ENCODE results near the gene RTEL1.

RTEL1 gene

DNA sequence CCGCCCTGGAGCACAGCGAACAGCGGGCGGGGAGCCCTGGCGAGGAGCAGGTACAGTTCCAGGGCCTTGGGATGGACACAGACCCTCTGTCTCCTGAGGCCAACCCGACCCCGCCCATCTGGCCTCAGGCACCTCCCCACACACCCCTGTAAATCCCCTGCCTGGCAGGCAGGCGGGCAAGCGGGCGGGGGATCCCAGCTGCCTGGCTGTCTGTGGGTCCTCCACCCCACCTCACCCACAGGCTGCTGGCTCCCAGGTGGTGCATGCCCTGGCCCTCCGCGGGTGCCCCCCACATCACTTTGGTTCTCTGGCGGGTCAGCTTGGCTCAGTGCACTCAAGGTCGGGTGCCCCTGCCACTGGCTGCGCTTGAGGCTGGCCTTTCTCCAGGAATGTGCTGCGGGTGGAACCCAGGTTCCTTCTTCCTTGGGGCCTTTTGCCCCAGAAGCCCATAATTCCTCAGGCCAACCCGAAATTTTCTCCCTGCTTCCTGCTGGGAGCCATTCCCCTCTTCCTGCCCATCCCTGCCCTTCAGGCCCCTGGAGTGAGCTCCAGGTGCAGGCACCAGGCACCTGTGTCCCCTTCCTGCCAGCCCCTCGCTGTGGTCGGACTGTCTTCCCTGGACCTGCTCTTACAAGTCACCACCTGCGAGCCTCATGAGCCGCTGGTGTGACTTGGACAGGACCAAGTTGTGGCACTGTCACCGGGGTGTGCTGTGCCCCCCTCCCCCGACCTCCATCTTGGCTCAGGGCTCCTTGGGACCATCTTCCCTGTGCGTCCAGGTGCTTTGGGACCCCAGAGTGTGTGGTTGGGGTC, 33.0 kb downstream of the RTEL1 start:
- DNase-seq, result no peak

DNA sequence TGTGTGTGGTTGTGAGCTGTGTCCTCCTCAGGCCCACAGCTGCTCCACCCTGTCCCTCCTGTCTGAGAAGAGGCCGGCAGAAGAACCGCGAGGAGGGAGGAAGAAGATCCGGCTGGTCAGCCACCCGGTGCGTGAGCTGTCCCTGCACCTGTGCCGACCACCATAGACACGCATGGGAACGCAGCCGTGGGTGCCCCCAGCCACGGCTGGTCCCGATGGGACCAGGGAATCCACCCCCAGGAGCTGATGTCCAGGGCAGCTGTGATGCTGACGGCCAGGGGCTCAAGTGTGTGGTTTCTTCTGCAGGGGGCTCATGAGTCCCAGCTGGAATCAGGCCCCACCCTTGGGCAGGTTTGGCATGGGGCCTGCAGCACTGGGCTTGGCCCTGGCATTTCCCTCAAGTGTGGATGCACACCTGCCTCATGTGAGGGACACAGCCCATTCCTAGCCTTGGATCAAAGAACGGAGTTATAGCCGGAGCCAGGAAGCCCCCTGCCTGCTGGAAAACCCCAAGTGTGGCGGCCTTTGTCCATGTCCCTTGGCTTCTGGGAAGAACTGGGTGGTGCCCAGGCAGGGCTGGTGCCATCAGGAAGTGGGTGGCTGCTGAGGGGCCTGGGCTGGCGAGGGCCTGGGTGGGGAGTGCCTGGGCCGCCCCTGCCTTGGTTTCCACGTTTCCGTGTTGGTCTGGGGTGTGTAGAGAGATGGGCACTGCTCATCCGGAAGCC, 33.8 kb downstream of the RTEL1 start:
- no peak for DNase-seq

DNA sequence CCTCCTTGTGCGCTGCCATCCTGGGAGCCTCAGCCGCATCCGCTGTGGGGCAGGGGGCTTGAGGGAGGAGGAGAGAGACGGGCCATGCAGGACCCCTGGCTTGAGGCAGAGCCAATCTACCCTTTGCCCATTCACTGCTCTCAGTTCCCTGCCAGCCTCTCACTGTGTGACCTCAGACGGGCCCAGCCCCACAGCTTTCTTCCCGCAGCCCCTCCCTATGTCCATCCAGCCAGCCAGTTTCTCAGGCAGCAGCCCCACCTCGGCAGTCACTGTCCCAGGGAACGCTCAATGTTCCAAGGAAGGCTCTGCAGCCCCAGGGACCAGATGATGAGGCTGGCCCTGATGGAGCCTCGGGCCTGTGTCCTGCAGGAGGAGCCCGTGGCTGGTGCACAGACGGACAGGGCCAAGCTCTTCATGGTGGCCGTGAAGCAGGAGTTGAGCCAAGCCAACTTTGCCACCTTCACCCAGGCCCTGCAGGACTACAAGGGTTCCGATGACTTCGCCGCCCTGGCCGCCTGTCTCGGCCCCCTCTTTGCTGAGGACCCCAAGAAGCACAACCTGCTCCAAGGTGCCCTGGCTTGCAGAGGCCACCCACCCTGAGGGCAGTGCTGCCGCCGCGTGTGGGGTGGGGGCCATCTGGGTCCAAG, 34.4 kb downstream of the RTEL1 start:
- DNase-seq, result no peak

DNA sequence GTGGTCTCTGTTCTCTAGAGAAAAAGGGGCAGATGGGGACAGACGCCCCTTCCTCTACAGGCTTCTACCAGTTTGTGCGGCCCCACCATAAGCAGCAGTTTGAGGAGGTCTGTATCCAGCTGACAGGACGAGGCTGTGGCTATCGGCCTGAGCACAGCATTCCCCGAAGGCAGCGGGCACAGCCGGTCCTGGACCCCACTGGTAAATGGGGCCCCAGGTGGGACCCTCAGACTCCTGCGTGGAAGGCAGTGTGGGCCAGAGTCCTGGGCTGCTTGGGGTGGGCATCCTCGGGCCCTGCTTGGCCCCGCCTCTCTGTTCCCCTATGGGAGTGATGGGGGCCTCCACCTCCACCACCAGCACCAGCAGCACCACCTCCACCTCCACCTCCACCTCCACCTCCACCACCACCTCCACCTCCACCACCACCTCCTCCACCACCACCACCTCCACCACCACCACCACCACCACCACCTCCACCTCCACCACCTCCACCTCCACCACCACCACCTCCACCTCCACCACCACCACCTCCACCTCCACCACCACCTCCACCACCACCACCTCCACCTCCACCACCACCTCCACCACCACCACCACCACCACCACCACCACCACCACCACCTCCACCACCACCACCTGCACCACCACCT, 35.1 kb downstream of the RTEL1 start:
- DNase-seq, result no peak

DNA sequence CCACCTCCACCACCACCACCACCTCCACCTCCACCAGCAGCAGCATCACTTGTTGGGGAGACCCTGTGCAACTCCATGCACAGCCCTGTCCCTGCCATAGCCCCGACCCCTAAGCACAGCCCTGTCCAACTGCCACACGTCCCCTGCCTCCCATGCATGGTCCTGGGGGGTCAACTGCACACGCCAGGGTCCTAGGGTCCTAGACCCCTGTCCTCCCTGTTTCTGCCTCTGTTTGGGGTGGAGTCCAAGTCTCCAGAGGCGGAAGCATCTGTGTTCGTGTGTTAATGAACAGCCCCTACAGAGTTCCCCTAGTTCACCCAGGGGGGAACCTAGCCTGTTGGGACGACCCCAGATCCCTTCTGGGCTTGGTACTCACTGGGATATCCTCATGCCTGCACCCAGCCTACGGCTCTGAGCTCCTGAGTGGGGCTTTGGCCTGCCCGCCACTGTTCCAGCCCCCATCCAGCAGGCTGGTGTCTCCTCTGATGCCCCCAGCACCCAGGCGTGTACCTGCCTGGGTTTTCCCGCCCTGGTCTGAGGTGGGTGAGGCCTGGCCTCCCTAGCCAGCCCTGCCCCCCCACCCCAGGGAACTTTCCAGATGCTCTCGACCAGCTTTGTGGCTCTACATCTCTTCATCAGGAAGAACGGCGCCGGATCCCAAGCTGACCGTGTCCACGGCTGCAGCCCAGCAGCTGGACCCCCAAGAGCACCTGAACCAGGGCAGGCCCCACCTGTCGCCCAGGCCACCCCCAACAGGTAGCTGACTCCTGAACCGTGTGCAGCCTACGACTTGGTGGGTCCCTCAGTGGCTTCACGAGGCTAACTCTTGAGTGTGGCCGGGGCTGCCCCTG, 35.8 kb downstream of the RTEL1 start:
- DNase-seq, result no peak

DNA sequence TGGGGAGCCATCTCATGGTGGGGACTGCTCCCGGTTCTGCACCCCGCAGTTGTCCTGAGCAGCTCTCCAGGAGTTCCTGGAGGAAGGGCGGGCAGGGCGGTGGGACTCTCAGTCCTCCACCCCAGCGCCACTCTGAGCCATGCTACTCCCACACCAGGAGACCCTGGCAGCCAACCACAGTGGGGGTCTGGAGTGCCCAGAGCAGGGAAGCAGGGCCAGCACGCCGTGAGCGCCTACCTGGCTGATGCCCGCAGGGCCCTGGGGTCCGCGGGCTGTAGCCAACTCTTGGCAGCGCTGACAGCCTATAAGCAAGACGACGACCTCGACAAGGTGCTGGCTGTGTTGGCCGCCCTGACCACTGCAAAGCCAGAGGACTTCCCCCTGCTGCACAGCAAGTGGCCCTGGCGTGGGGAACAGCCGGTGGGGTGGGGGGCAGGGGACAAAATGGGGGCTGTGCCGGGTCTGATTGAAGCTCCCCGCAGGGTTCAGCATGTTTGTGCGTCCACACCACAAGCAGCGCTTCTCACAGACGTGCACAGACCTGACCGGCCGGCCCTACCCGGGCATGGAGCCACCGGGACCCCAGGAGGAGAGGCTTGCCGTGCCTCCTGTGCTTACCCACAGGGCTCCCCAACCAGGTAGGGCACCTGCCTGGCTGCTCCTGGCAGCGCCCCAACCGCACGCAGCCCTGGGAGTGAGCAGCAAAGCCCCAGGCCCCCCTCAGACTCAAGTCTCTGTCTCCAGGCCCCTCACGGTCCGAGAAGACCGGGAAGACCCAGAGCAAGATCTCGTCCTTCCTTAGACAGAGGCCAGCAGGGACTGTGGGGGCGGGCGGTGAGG, 36.7 kb downstream of the RTEL1 start:
- DNase-seq, result peak in 1 of 2 experiments; percentile 20

DNA sequence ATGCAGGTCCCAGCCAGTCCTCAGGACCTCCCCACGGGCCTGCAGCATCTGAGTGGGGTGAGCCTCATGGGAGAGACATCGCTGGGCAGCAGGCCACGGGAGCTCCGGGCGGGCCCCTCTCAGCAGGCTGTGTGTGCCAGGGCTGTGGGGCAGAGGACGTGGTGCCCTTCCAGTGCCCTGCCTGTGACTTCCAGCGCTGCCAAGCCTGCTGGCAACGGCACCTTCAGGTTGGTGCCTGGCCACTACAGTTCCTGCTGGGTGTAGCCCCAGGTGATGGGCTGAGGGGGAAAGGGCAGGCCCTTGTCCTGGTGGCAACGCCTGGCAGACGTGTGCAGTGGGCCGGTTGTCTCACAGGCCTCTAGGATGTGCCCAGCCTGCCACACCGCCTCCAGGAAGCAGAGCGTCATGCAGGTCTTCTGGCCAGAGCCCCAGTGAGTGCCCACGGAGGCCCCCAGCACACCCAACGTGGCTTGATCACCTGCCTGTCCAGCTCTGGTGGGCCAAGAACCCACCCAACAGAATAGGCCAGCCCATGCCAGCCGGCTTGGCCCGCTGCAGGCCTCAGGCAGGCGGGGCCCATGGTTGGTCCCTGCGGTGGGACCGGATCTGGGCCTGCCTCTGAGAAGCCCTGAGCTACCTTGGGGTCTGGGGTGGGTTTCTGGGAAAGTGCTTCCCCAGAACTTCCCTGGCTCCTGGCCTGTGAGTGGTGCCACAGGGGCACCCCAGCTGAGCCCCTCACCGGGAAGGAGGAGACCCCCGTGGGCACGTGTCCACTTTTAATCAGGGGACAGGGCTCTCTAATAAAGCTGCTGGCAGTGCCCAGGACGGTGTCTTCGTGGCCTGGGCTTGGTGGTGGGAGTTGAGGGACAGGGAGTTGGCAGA, 37.6 kb downstream of the RTEL1 start:
- peak in 1 of 2 experiments; percentile 27 for DNase-seq

DNA sequence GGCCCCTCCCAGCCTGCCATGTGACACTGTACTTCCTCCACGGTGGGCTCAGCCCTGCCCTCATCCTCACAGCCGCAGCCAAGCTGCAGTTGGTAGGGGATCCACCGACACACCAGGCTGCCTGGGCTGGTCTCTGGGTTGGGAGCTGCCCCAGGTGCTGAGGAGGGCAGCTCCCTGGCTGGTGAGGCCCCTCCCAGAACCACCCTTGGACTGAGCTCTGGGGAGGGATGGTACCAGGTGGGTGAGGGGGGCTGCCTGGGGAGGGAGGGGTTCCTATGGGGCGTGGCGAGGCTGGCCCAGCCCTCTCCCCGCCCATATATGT, 38.2 kb downstream of the RTEL1 start:
- peak in 1 of 2 experiments; percentile 50 for DNase-seq

DNA sequence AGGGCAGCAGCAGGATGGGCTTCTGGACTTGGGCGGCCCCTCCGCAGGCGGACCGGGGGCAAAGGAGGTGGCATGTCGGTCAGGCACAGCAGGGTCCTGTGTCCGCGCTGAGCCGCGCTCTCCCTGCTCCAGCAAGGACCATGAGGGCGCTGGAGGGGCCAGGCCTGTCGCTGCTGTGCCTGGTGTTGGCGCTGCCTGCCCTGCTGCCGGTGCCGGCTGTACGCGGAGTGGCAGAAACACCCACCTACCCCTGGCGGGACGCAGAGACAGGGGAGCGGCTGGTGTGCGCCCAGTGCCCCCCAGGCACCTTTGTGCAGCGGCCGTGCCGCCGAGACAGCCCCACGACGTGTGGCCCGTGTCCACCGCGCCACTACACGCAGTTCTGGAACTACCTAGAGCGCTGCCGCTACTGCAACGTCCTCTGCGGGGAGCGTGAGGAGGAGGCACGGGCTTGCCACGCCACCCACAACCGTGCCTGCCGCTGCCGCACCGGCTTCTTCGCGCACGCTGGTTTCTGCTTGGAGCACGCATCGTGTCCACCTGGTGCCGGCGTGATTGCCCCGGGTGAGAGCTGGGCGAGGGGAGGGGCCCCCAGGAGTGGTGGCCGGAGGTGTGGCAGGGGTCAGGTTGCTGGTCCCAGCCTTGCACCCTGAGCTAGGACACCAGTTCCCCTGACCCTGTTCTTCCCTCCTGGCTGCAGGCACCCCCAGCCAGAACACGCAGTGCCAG, 38.7 kb downstream of the RTEL1 start, which contains the start of gene TNFRSF6B:
Gene TNFRSF6B (plus strand): TSS at position 25 of the 729 bp plus-strand sequence. CDS start 116 bp downstream, at position 141.
- DNase-seq, result peak in 1 of 2 experiments; percentile 53

DNA sequence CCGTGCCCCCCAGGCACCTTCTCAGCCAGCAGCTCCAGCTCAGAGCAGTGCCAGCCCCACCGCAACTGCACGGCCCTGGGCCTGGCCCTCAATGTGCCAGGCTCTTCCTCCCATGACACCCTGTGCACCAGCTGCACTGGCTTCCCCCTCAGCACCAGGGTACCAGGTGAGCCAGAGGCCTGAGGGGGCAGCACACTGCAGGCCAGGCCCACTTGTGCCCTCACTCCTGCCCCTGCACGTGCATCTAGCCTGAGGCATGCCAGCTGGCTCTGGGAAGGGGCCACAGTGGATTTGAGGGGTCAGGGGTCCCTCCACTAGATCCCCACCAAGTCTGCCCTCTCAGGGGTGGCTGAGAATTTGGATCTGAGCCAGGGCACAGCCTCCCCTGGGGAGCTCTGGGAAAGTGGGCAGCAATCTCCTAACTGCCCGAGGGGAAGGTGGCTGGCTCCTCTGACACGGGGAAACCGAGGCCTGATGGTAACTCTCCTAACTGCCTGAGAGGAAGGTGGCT, 39.3 kb downstream of the RTEL1 start:
- DNase-seq, result peak in 1 of 2 experiments; percentile 34

DNA sequence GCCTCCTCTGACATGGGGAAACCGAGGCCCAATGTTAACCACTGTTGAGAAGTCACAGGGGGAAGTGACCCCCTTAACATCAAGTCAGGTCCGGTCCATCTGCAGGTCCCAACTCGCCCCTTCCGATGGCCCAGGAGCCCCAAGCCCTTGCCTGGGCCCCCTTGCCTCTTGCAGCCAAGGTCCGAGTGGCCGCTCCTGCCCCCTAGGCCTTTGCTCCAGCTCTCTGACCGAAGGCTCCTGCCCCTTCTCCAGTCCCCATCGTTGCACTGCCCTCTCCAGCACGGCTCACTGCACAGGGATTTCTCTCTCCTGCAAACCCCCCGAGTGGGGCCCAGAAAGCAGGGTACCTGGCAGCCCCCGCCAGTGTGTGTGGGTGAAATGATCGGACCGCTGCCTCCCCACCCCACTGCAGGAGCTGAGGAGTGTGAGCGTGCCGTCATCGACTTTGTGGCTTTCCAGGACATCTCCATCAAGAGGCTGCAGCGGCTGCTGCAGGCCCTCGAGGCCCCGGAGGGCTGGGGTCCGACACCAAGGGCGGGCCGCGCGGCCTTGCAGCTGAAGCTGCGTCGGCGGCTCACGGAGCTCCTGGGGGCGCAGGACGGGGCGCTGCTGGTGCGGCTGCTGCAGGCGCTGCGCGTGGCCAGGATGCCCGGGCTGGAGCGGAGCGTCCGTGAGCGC, 39.9 kb downstream of the RTEL1 start:
- peak in 1 of 2 experiments; percentile 24 for DNase-seq

DNA sequence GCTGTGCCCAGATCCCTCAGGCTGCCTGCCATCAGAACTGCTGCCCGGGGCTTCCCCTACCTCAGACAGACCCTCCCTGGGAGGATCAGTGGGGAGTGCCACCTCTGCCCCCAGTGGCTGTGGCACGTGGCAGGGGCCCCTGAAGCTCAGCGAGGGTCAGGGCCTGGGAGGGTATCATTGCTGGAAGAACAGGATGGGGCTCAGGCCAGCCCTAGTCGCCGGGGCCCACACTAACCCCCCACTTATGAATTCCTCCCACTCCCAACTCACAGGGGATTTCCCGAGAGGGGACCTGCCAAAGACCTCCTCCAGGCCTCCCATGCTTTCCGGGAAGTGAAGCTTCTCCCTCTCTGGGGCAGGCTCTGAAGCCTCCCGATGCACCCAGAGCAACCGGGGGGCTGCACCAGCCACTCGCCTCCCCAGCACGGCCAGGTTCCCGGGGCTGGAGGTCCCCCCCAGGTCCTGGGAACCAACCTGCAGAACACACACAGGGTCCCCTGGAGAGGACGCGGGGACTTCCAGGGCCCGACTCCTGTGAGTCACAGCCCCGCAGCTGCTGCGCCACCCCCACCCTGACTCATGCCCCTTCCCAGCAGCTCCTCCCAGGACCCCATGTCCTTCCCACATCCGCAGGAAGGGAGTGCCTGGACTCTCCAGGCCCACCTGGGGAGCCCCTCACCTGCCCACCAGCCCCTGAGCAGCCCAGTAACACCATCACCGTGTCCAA, 40.8 kb downstream of the RTEL1 start:
- DNase-seq, result peak; percentile 74 to 82

DNA sequence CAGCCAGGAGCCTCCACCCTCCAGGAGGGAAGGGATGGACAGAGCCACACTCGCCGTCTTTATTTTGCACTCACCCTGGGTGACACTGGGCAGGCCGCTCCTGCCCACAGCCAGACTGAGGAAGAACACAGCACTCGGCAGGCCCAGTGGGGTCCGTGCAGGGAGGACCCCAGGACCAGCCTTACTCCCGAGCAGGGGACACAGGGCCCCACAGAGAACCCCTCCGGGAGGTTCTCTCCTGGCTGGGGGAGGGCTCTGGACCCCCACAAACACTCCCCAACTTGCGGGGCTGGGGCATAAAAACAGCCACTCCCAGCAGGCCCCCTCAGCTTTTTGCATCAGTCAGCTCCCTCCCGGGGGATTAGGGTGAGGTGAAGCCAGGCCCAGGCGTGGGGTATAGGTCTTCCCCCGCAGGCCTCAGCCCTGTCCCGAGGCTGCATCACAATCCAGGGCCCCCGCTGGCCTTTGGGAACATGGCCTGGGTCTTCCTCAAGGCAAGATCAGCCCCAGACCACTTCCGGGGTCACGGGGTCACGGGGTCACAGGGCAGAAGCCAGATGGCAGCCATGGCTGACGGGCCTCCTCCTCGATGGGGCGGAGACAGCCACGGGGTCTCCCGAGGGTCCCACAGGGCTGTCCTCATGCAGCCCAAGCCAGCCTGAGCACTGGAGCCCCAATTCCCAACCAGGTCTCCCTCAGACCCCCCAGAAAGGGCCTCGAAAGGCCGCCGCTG, 41.5 kb downstream of the RTEL1 start:
- DNase-seq, result peak in 1 of 2 experiments; percentile 31

DNA sequence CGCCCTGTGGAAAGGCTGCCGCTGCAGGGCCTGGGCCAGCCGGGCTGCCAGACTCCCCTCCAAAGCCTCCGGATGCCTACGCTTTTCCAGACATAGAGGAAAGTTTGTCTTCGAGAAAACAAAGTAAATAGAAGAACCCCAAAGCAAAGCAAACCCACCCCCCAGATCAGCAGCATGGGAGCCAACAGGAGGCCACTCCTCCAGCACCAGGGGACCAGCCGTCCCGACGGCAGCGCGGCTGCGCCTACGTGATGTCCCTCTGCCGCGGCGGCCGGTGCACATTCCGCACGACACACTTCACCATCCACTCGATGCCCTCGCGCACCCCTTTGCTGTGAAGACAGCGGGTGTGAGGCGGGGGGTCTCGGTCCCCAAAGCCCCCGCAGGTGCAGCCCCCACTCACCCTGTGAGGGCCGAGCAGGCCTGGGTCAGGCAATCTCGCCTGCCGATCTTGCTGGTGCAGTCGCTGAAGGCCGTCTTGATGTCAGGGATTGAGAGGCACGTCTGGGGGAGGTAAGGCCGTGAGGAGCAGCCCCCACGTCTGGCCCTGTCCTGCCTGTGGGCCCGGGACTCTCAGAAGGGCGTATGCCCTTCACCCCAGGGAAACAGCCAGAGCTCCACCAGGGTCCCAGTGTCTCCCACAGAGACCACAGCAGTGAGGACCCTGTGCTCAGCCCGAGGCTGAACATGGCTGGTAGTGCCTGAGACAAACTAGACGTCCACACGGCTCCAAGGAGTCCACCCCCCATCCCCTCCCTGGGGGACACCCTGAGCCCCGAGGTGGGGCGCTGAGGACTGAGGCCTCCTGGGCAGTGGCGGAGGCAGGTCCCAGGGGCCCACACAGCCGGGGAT, 42.3 kb downstream of the RTEL1 start:
- peak in 1 of 2 experiments; percentile 25 for DNase-seq

DNA sequence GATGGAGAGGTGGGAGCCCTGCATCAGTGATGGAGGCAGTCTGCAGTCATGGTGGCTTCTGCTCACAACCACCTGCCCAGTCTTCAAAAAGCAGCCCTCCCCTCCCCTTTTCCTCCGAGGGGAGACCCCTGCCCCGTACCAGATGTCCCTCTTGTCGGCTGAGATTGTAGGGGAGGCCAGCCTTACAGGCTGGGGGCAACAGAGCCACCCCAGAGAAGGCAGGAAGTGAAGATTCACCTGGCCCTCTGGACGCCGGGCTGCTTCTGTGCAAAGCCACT, 42.9 kb downstream of the RTEL1 start:
- peak in 1 of 2 experiments; percentile 23 for DNase-seq

DNA sequence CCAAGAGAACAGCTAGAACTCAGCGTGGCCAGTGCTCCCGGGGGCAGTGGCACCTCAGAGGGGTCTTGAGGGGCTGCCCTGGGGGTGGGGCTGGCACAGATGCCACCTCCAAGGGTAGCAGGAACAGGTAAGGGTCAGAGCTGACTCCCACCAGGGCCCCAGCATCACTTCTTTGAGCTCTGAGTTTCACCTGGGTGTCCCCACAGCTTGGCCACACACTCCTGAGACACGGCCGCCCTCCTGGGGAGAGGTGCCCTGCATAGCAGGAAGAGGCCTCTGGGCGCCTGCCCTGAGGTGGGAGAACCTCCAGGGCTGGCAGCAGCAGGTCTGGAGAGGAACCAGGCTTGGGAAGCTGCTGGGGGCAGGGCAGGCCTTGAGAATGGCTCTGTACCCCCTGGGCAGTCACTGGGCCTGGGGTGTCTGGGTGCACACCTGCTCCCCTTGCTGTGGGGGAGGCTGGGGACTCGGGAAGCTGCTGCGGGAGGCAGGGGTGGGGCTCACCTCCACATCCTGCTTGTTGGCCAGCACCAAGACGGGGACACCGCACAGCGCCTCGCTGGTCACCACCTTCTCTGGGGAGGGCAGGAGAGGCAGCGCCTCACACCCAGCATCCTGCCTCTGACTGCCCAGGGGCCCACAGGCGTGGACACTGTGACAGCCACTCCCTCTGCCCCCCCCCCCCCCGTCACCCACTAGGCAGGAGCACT, 43.4 kb downstream of the RTEL1 start:
- DNase-seq, result no peak
